Measurements from ENCODE around the gene GSC2.

- no peak for TF ChIP-seq EP300 (IDR thresholded peaks at IDR 0.05)
- TF ChIP-seq POLR2A (IDR thresholded peaks at IDR 0.05), result no peak
- no peak for TF ChIP-seq CTCF (IDR thresholded peaks at IDR 0.05)
- TF ChIP-seq POLR2AphosphoS5 (IDR thresholded peaks at IDR 0.05), result no peak
These were observed 7.7 kb downstream of the GSC2 start for GRCh38 chr22:19142394-19142793.

All from upper lobe of left lung (tissue), 4 donors.